ENCODE data around the gene LRPAP1. TPM values are rescaled to one million over a fixed set of nuclear protein-coding genes. Genes with fewer than 3 reads are reported as not detected.

Gene LRPAP1
- total and polyA plus RNA-seq, 2 experiments from 2014 or later = 231 to 296 TPM

DNA sequence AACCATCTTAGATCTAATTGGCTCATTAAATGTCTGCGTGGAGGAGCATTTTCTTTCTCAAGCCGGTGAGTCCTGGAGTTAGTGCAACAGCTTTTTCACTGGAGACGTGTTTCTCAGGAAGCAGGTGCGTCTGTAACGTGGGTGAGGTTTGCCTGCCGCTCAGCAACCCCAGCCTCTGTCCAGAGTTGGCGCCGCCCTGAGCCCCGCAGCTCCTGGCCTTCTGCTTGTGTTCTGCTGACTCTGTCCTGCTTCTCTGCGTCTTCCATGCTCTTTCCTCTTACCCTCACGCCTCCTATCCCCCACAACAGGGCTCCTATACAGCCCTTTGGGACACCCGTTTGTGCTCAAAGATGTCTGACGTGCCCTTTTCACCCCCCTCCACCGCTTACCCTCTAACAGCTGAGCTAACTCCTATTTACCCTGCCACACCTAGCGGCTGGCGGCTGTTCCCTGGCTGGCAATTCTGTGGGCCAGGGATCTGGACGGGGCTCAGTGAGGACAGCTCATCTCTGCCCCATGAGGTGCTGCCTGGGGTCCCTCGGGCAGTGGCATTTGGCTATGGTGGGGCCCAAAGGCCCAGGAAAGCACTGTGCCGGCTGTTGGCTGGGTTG, 50.3 kb downstream of the LRPAP1 start:
- Histone ChIP-seq H3K4me3 (no peak overlapping the region), H3K9me3 (ENCODE audit: low read depth) (no peaks in the 10 kb centered on the region), H3K27me3 (no peaks in the 10 kb centered on the region), H3K4me1 (ENCODE audit: low read depth) (peaks cover 26% of the 10 kb centered on the region), H3K36me3 (no peaks in the 10 kb centered on the region), H3K27ac (no peak overlapping the region)
- no peak for TF ChIP-seq CTCF (IDR thresholded peaks at IDR 0.05; ENCODE audit: low read depth, low read length)
- no peak for DNase-seq (ENCODE audit: low read depth in 1 of 2, low spot score in 1 of 2)

GRCh38 chr4:3481113-3481531, 51.1 kb downstream of the LRPAP1 start:
- peak in 1 of 2 donors; percentile 58 for DNase-seq (ENCODE audit: low read depth in 1 of 2, low spot score in 1 of 2)
- Histone ChIP-seq H3K27me3 (no peaks in the 10 kb centered on the region), H3K27ac (peak overlapping the region; percentile 53), H3K4me3 (no peak overlapping the region), H3K9me3 (ENCODE audit: low read depth) (no peaks in the 10 kb centered on the region), H3K4me1 (ENCODE audit: low read depth) (peaks cover 22% of the 10 kb centered on the region), H3K36me3 (no peaks in the 10 kb centered on the region)
- no peak for TF ChIP-seq CTCF (IDR thresholded peaks at IDR 0.05; ENCODE audit: low read depth, low read length)

DNA sequence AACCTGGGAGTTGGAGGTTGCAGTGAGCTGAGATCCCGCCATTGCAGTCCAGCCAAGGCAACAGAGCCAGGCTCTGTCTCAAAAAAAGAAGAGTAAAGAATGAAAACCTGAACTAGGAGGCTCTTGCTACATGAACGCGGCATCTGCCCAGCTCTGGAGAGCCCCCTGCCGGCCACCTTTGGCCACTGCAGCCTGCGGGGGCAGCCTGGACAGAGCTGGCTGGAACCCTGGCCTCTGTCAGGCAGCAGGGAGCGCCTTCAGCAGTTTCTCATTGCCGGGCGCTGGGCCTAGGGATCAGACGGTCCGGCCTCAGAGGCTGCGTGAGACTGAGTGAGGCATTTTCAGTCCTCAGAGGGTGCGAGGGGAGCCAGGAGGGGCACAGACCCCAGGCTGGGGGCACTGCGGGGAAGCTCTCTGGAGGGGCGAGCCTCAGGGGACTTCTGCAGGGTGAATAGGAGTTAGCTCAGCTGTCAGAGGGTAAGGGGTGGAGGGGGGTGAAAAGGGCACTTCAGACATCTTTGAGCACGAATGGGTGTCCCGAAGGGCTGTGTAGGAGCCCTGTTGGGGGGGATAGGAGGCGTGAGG, 51.6 kb downstream of the LRPAP1 start:
- H3K4me3 ChIP-seq = no peak overlapping the region
- peak; percentile 84 to 87 for DNase-seq (ENCODE audit: low read depth in 1 of 2, low spot score in 1 of 2)
- peak overlapping the region; percentile 53 for H3K27ac ChIP-seq
- H3K9me3 ChIP-seq (ENCODE audit: low read depth) = no peaks in the 10 kb centered on the region
- H3K4me1 ChIP-seq (ENCODE audit: low read depth) = peaks cover 22% of the 10 kb centered on the region
- peak; percentile 99 for TF ChIP-seq CTCF (IDR thresholded peaks at IDR 0.05; ENCODE audit: low read depth, low read length)
- no peaks in the 10 kb centered on the region for H3K36me3 ChIP-seq
- H3K27me3 ChIP-seq = no peaks in the 10 kb centered on the region

GRCh38 chr4:3479358-3480101, 52.7 kb downstream of the LRPAP1 start:
- H3K27me3 ChIP-seq = no peaks in the 10 kb centered on the region
- no peaks in the 10 kb centered on the region for H3K9me3 ChIP-seq (ENCODE audit: low read depth)
- no peak for DNase-seq (ENCODE audit: low read depth in 1 of 2, low spot score in 1 of 2)
- H3K4me1 ChIP-seq (ENCODE audit: low read depth) = peaks cover 22% of the 10 kb centered on the region
- TF ChIP-seq CTCF (IDR thresholded peaks at IDR 0.05; ENCODE audit: low read depth, low read length) = no peak
- H3K36me3 ChIP-seq = no peaks in the 10 kb centered on the region
- H3K4me3 ChIP-seq = no peak overlapping the region
- no peak overlapping the region for H3K27ac ChIP-seq

- no peaks in the 10 kb centered on the region for H3K36me3 ChIP-seq
- no peak for DNase-seq (ENCODE audit: low read depth in 1 of 2, low spot score in 1 of 2)
- no peaks in the 10 kb centered on the region for H3K9me3 ChIP-seq (ENCODE audit: low read depth)
- no peak overlapping the region for H3K4me3 ChIP-seq
- peaks cover 20% of the 10 kb centered on the region for H3K4me1 ChIP-seq (ENCODE audit: low read depth)
- no peak for TF ChIP-seq CTCF (IDR thresholded peaks at IDR 0.05; ENCODE audit: low read depth, low read length)
- no peak overlapping the region for H3K27ac ChIP-seq
- no peaks in the 10 kb centered on the region for H3K27me3 ChIP-seq
Observed at GRCh38 chr4:3478446-3479357, 53.5 kb downstream of the LRPAP1 start.
